HG02763 (cell line): ENCODE results near the gene BICD2.

Experiments
- ATAC-seq: cut with Tn5 transposase; IDR thresholded peaks from one replicate; pipeline ENCODE4 v1.9.1; 2021; ENCODE audit warnings: mild to moderate bottlenecking, moderate library complexity; ENCODE audit not compliant: unreplicated experiment

BICD2 gene

DNA sequence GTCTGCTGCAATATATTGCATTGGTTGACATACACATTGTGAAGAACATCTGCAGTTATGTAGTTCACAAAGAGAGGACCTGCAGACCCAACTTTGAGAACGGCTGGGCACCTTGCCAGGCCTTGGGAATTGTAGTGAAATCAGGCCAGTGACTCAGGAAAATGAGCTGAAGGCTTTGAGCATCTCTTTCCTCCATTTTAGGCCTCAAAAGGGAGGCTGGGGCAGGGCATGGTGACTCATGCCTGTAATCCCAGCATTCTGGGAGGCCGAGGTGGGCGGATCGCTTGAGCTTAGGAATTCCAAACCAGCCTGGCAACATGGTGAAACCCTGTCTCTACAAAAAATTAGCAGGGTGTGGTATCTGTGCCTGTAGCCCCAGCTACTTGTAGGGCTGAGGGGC, 93.3 kb downstream of the BICD2 start:
- ATAC-seq = no peak

- ATAC-seq = peak; percentile 94
Measured at GRCh38 chr9:92669890-92670708, 94.5 kb downstream of the BICD2 start, which contains the start of gene IPPK. TSS of gene IPPK (minus strand) at chr9:92670131. CDS start at chr9:92669988, 143 bp downstream.

GRCh38 chr9:92669527-92669889, 95.1 kb downstream of the BICD2 start:
- ATAC-seq = no peak

GRCh38 chr9:92668746-92669526, 95.7 kb downstream of the BICD2 start:
- no peak for ATAC-seq

DNA sequence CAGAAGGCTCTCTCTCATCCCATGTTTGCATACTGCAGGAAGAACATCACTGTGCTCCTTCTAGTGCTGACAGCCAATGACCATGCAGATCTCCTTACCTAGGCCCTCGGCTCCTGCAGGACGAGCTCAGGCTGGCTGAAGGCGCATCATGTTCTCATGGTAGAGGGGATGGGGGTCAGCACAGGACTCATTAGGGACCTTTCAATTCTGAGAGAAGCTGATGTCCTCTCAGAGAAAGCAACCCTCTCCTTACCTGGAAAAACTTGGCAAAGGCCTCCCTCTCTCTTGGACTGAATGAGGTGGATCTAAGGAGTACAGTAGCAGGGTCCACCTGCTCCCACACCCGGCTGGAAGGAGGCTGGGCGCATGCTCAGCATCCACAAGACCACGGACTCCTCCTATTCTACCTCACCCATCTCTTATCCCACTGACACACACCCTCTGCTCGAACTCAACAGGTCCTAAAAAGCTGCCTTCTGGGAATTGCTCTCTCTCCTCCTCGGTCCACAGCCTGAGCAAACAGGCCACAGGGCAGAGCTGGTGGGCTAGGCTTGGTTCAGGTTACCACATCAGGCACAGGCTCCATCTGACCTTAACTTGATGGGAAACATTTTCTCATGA, 97.6 kb downstream of the BICD2 start:
- no peak for ATAC-seq

DNA sequence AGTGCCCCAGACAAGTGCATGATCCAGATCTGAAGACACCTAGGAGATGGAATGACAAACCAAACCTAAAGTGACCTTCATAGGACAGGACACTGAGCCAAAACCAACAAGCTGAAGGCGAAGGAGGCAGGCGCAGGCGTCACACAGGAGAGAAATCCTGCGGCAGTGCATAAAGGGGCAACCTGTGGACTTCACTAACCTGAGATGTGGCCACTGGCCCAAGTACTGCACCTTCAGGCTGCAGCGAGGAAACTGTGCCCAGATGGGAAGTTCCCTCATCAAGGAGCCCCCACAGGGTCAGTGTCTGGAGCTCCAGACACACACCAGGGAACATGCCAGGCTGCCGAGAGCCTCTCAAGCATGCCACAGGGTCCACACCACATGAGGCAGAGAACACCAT, 98.4 kb downstream of the BICD2 start:
- no peak for ATAC-seq

DNA sequence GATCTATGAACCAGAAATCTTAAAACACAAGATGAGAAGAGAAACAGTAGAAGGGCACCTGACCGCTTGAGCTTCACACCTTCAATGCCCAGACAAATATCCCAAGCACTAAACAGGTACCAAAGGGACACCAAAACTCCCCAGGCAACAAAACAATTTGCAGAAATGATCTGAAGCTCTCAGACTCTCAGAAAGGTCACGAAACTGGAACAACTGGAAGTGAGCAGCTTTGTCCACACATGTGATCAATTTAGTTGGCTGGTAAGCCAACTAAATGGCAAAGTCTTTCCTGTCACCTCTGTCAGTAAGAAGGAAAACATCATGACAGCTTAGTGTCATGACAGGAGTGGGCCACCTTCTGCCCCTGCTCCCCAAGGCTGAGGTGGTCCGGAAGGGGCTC, 98.8 kb downstream of the BICD2 start:
- no peak for ATAC-seq

DNA sequence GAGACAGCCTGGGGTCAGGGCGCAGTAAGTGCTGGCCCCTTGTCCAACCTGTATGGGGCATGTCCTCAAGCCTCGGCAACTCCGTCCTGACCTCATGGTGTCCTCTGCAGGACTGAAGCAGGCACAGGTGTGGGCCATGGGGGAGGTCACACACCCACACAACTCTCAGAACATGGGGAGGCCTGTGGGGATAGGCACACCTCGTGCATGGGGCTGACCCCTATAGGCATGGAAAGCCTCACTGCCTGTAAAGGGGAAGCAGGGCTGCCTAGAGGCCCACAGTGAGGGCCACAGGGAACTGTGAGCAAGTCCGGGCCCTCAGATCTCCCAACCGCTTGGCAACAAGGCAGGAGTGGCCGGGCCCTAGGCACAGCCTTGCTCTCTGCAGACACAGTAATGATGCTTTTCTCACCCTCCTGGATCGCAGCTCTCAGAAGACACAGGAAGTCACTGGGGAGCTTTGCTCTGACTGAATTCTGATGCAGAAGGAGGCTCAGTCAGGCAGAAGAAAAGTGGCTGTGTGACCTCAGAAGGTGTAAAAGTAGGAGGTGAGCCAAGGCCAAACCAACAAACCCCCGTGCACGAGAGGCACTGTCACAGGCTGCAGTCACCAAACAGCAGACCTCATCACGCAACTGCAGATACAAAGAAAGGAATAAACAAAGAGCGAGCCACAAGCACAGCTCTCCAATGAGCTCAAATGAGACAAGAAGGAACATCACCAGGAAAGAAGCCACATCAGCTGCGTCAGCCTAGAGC, 100.1 kb downstream of the BICD2 start:
- no peak for ATAC-seq

GRCh38 chr9:92663951-92664350, 100.7 kb downstream of the BICD2 start:
- ATAC-seq = no peak

DNA sequence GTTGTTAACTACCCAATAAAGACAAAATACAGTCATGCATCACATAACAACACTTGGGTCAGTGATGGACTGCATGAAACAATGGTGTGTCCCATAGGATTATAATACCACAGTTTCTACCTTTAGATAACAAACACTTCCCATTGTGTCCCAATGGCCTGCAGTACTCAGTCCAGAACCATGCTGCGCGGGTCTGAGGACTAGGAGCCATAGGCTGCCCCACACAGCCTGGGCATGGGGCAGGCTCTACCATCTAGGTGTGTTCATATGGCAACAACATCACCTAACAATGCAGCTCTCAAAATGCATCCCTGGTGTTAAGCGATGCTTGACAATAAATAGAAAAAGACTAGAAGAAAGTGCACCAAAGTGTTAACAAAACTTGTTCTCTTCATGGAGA, 101.5 kb downstream of the BICD2 start:
- no peak for ATAC-seq

GRCh38 chr9:92661743-92662142, 102.9 kb downstream of the BICD2 start:
- no peak for ATAC-seq
